DND-41 (cell line): ENCODE data around the gene RBM22.

Experiments used
- EZH2 ChIP-seq: IDR thresholded peaks from 3 replicates; pipeline ENCODE4 v1.6.1; 2012; ENCODE audit warnings: borderline replicate concordance, low read depth, mild to moderate bottlenecking, moderate library complexity, low read length, inconsistent platforms; ENCODE audit not compliant: severe bottlenecking
- TF ChIP-seq, protein P1 (sequence below): IDR thresholded peaks from 2 replicates; pipeline ENCODE4 v1.5.1; 2012; ENCODE audit warnings: borderline replicate concordance, low read length, moderate library complexity, mild to moderate bottlenecking; ENCODE audit not compliant: poor library complexity, severe bottlenecking; ENCODE audit errors: extremely low read depth

DNA sequence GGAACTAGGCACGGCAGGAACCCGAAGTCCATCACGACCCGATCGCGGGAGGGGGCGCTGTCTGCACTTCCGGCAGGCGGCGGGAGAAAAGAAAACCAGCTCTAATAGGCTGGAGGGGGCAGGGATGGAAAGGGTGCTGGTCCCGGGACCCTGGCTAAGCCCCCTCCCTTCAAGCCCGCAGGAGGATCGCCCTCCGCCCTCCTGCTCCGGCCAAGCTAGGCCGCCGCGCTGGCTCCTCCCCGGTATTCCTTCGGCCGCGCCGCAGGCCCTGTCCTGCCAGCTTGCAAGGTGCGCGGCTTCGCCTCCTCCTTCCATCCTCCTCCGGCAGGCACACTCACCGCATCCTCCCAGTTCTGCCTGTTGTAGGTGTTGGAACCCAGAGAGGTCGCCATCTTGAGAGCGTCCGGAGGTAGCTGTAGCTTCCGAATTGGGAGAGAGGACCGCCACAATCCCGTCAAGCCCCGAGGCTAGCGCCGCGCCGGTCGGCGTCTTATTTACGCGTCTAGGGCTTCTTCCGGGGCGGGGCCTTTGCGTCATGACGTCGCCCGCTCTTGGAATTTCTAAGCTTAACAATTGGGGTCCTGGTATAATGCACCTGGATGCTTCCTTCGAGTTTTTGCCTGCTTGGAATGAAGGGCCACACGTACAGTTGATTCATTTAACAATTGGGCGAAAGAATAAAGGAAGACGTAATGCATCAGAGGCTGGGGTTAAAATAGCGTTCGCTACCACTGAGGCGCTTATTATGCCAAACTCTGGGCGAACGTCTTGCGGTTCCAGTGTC is at the start of gene RBM22:
- TF ChIP-seq, protein P1, sequence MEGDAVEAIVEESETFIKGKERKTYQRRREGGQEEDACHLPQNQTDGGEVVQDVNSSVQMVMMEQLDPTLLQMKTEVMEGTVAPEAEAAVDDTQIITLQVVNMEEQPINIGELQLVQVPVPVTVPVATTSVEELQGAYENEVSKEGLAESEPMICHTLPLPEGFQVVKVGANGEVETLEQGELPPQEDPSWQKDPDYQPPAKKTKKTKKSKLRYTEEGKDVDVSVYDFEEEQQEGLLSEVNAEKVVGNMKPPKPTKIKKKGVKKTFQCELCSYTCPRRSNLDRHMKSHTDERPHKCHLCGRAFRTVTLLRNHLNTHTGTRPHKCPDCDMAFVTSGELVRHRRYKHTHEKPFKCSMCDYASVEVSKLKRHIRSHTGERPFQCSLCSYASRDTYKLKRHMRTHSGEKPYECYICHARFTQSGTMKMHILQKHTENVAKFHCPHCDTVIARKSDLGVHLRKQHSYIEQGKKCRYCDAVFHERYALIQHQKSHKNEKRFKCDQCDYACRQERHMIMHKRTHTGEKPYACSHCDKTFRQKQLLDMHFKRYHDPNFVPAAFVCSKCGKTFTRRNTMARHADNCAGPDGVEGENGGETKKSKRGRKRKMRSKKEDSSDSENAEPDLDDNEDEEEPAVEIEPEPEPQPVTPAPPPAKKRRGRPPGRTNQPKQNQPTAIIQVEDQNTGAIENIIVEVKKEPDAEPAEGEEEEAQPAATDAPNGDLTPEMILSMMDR, result peak; percentile 73
- no peak for TF ChIP-seq EZH2
